GM12873 (cell line): ENCODE data around the gene MRGPRD.

Source experiments
- CTCF ChIP-seq: IDR thresholded peaks from 2 replicates; pipeline ENCODE4 v1.5.1; 2012; ENCODE audit warnings: low read depth, mild to moderate bottlenecking, moderate library complexity, low read length, control low read depth; ENCODE audit not compliant: insufficient read depth; ENCODE audit errors: missing control alignments

The MRGPRD gene

GRCh38 chr11:68976095-68976494, 4.7 kb downstream of the MRGPRD start:
- no peak for TF ChIP-seq CTCF

- TF ChIP-seq CTCF = no peak
Observed at GRCh38 chr11:68974421-68975194, 6.2 kb downstream of the MRGPRD start.

- TF ChIP-seq CTCF = no peak
Observed at GRCh38 chr11:68973219-68973618, 7.6 kb downstream of the MRGPRD start.

- TF ChIP-seq CTCF = no peak
Observed at GRCh38 chr11:68970921-68971636, 9.7 kb downstream of the MRGPRD start.

- TF ChIP-seq CTCF = no peak
Observed at GRCh38 chr11:68969386-68969785, 11.4 kb downstream of the MRGPRD start.

GRCh38 chr11:68968306-68969250, 12.2 kb downstream of the MRGPRD start:
- TF ChIP-seq CTCF = no peak
